Choroid plexus epithelial cell (primary cell): ENCODE results near the gene TMEM47.
A peak's percentile ranks its signal among the peaks of the same experiment; 100 is the strongest.

Source experiments
- DNase-seq: peaks from one replicate; pipeline ENCODE4 v3.0.0-alpha.2; 2010; ENCODE audit warnings: low read depth
- H3K4me3 ChIP-seq: 2 replicates; pipeline ENCODE4 v1.5.1; 2011; ENCODE audit warnings: low read depth, mild to moderate bottlenecking, control low read depth, low read length, moderate library complexity
- TF ChIP-seq, protein P1 (sequence below): conservative IDR thresholded peaks from 2 replicates; pipeline ENCODE4 v1.5.1; 2011; ENCODE audit warnings: low read depth, mild to moderate bottlenecking, control low read depth, inconsistent platforms, low read length, moderate library complexity

Gene TMEM47

DNA sequence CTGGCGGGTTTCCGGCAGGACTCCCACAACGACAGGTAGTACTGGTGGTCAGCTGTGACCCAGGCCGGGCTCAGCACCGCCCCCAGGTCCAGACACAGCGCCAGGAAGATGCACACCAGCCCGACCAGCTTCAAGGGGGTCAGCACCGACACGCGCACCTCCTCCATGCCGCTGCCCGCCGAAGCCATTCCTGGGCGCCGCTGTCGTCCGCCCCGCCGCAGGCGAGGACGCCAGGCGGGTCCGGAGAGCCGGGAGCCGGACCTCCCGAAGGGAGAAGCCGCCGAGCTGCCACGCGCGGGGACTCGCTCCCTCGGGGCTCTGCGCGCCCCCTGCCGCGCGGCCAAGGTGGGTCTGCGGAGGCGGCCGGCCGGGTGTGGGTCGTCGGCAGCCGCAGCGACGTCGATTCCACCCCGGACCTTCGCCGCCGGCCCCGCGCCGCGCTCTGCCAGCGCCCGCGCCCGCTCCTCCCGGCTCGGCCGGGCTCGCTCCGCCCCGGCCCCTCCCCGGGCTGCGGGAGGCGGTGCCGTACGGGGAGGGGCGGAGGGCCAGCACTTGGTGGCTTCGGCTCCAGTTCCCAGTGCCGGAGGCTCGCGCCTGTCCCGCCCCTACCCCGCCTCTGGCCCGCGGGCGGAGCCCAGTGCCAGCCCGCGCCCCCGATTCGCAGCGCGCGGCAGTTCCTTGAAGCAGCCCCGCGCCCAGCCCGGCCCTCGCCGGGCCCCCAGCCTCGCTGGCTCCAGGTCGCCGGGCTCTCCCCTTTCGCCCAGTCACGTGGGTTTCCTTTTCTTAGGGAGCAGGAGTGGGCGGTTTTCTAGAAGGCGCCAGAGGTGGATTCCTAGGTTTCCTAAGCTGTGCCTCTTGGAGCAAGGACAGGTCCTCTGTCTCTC is at the start of gene TMEM47:
Gene TMEM47 (minus strand): TSS at position 444 of the 884 bp plus-strand sequence. CDS start 256 bp downstream, at position 188.
- peak; percentile 66 for DNase-seq
- peak within 1 kb of the TSS; percentile 71 for H3K4me3 ChIP-seq
- TF ChIP-seq, protein P1, sequence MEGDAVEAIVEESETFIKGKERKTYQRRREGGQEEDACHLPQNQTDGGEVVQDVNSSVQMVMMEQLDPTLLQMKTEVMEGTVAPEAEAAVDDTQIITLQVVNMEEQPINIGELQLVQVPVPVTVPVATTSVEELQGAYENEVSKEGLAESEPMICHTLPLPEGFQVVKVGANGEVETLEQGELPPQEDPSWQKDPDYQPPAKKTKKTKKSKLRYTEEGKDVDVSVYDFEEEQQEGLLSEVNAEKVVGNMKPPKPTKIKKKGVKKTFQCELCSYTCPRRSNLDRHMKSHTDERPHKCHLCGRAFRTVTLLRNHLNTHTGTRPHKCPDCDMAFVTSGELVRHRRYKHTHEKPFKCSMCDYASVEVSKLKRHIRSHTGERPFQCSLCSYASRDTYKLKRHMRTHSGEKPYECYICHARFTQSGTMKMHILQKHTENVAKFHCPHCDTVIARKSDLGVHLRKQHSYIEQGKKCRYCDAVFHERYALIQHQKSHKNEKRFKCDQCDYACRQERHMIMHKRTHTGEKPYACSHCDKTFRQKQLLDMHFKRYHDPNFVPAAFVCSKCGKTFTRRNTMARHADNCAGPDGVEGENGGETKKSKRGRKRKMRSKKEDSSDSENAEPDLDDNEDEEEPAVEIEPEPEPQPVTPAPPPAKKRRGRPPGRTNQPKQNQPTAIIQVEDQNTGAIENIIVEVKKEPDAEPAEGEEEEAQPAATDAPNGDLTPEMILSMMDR, result no peak

DNA sequence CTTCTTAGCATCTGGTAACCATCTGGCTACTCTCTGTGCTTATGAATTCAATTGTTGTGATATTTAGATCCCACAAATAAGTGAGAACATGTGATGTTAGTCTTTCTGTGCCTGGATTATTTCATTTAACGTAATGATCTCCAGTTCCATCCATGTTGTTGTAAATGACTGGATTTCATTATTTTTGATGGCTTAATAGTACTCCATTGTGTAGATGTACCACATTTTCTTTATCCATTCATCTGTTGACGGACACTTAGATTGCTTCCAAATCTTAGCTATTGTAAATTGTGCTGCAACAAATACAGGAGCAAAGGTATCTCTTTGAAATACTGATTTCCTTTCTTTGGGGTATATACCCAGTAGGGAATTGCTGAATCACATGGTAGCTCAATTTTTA is 30.0 kb upstream of the TMEM47 start:
- no peak for DNase-seq
- H3K4me3 ChIP-seq, result no peak overlapping the region
- TF ChIP-seq, protein P1, result no peak

DNA sequence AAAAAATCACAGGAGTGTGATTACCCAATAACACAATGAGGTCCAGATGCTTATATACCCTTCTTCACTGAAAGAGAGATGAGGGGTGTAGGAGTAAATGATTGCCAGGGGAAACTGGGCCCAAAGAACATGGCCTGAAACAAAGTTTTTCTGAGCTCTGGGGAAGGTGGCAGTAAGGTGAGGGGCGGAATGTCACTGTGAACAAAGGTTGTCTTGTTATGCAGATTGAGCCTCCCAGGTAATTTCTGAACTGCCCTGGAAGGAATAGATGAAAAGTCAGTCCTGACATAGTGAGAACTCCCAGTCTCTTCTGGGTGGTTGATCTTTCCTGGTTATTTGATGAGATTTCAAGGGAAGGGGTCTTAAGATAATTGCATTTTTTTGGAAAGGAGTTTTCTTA is 2.5 kb upstream of the TMEM47 start:
- no peak overlapping the region for H3K4me3 ChIP-seq
- DNase-seq, result no peak
- TF ChIP-seq, protein P1, result no peak

- no peak overlapping the region for H3K4me3 ChIP-seq
- TF ChIP-seq, protein P1, result no peak
- peak; percentile 55 for DNase-seq
Measured at GRCh38 chrX:34658326-34658725, 1.2 kb upstream of the TMEM47 start.

DNA sequence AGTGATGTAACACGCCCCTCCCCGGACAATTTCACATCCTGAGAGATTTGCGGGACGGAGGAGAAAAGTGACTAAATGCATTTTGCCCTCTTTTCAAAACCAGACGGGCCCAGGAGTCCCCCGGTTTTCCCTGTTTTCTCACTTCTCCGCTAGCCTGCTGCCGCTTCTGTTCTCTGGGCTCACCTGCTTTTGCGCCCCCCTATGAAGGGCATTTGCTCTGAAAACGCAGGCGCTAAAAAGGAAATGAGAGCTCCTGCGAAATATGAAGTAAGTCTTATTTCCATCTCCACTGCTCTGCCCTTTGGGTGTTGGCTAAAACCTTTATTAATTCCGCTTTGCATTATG is 613 bp upstream of the TMEM47 start:
- no peak for DNase-seq
- TF ChIP-seq, protein P1, result no peak
- H3K4me3 ChIP-seq, result peak overlapping the region; percentile 71

GRCh38 chrX:34656467-34656841 is 631 bp downstream of the TMEM47 start:
- H3K4me3 ChIP-seq, result peak overlapping the region; percentile 71
- DNase-seq, result no peak
- TF ChIP-seq, protein P1, result no peak
